Measurements from ENCODE around the gene ITGA2. TPM values are rescaled to one million over a fixed set of nuclear protein-coding genes. Genes with fewer than 3 reads are reported as not detected.

The ITGA2 gene
- total and polyA plus RNA-seq, 2 of the 8 experiments (the other 6 are each of a cell fraction or from before 2014, with no cell fraction given) = 1.4 to 7.7 TPM

DNA sequence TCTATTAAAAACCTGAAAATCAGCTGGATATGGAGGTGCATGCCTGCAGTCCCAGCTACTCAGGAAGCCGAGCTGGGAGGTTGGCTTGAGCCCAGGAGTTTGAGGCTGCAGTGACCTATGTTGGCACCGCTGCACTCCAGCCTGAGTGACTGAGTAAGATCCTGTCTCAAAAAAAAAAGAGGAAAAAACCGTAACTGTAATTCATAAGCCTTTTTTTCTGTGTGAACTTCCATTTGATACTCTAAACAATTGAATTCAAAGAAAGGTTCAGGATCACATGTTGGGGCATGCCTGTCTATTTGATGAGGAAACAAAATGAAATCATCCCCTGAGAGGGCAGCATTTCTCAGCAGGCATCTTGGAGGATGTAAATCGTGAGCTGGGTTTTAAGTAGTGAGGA is 38.8 kb downstream of the ITGA2 start:
- H3K27ac ChIP-seq (ENCODE audit: low read depth, low read length) = no peak overlapping the region
- no peak for FAIRE-seq
- TF ChIP-seq TAF1 (IDR thresholded peaks at IDR 0.05; ENCODE audit: low read depth, low read length) = no peak
- TF ChIP-seq CTCF (IDR thresholded peaks at IDR 0.05; ENCODE audit: control extremely low read depth in 1 of 3, insufficient read depth in 1 of 3, low read depth in 1 of 3, low read length in 3 of 3) = no peak
- TF ChIP-seq KDM1A (IDR thresholded peaks at IDR 0.05; ENCODE audit: borderline replicate concordance, low read length) = no peak
- no peak for TF ChIP-seq SIN3A (conservative IDR thresholded peaks at IDR 0.05 in 1 of 2, IDR thresholded peaks at IDR 0.05 in 1 of 2; ENCODE audit: low read depth in 1 of 2, low read length in 2 of 2)
- TF ChIP-seq SAP30 (IDR thresholded peaks at IDR 0.05; ENCODE audit: insufficient read depth, insufficient replicate concordance, low read length) = no peak
- no peak for TF ChIP-seq RNF2 (IDR thresholded peaks at IDR 0.05; ENCODE audit: borderline replicate concordance, low read depth, low read length, missing control alignments, poor library complexity, severe bottlenecking)
- TF ChIP-seq KDM4A (IDR thresholded peaks at IDR 0.05; ENCODE audit: low read depth, low read length, severe bottlenecking) = no peak
- no peak for TF ChIP-seq TEAD4 (IDR thresholded peaks at IDR 0.05; ENCODE audit: low read depth, low read length)
- no peak for TF ChIP-seq USF2 (IDR thresholded peaks at IDR 0.05; ENCODE audit: low read length)

More for the DNA sequence above, 38.8 kb downstream of the ITGA2 start:
- Histone ChIP-seq H4K91ac (replicated peaks; ENCODE audit: insufficient read length, low read length) (no peak overlapping the region), H3K23me2 (ENCODE audit: low read depth, low read length) (no peaks in the 10 kb centered on the region), H3K4me3 (ENCODE audit: extremely low read depth in 1 of 4, insufficient read depth in 2 of 4, low read depth in 3 of 4, low read length in 4 of 4) (no peak overlapping the region), H3K9ac (replicated peaks in 1 of 4; ENCODE audit: extremely low read depth in 1 of 4, low read depth in 3 of 4, low read length in 3 of 4) (no peak overlapping the region), H2AK5ac (ENCODE audit: low read depth, low read length) (no peak overlapping the region), H4K5ac (ENCODE audit: insufficient read length, low read depth, low read length) (no peak overlapping the region), H3K4me2 (ENCODE audit: insufficient read depth in 1 of 2, low read depth in 2 of 2, low read length in 2 of 2) (no peak overlapping the region), H3K4me1 (replicated peaks in 1 of 4; ENCODE audit: control insufficient read depth in 3 of 4, insufficient read depth in 4 of 4, low read length in 3 of 4) (no peaks in the 10 kb centered on the region), H4K20me1 (replicated peaks in 1 of 2; ENCODE audit: control insufficient read depth in 1 of 2, insufficient read depth in 2 of 2, low read length in 2 of 2) (no peaks in the 10 kb centered on the region), H2BK15ac (ENCODE audit: low read length) (no peak overlapping the region), H3K14ac (ENCODE audit: insufficient read length) (no peak overlapping the region), H2BK12ac (ENCODE audit: low read depth, low read length) (no peak overlapping the region), H3K4ac (replicated peaks; ENCODE audit: insufficient read length, low read depth, low read length) (no peak overlapping the region), H2BK5ac (ENCODE audit: low read depth, low read length) (no peak overlapping the region), H3K79me2 (ENCODE audit: control insufficient read depth in 1 of 2, insufficient read depth in 2 of 2, low read length in 2 of 2) (no peaks in the 10 kb centered on the region), H2BK20ac (ENCODE audit: low read length) (no peak overlapping the region), H3K23ac (ENCODE audit: insufficient read length) (no peak overlapping the region), H3K27me3 (replicated peaks in 1 of 4; ENCODE audit: control insufficient read depth in 3 of 4, extremely low read depth in 1 of 4, insufficient read depth in 3 of 4, low read length in 3 of 4) (no peaks in the 10 kb centered on the region), H3K79me1 (ENCODE audit: low read depth, low read length) (no peaks in the 10 kb centered on the region), H3K36me3 (ENCODE audit: control insufficient read depth in 2 of 4, insufficient read depth in 4 of 4, low read length in 3 of 4) (no peaks in the 10 kb centered on the region), H3K56ac (replicated peaks; ENCODE audit: insufficient read length, low read depth, low read length) (no peak overlapping the region), H4K8ac (ENCODE audit: extremely low read depth, insufficient read depth, low read length) (no peak overlapping the region), H2AFZ (ENCODE audit: low read length) (no peak overlapping the region), H3K9me3 (ENCODE audit: insufficient read depth in 2 of 2, low read depth in 1 of 2, low read length in 1 of 2) (no peaks in the 10 kb centered on the region), H3K18ac (ENCODE audit: extremely low read depth, low read length) (no peak overlapping the region), H2BK120ac (replicated peaks; ENCODE audit: low read depth, low read length) (no peak overlapping the region)
- ChIA-PET CTCF (ENCODE audit: partially characterized antibody) (interaction anchor here (0.6 to 3.7 kb wide), 6 partner anchors 8 to 236 kb away, joined by 3 to 15 read pairs (median 7); no protein-coding TSS in a partner anchor), POLR2A (ENCODE audit: partially characterized antibody) (no interaction called here)
- DNase-seq (ENCODE audit: low read depth in 1 of 2, low spot score in 2 of 2) = no peak
- 85% methylated on average over 4 of the region's 4 CpGs; no CpG with 5 or more reads in 1 of the 2 experiments for WGBS, 2 experiments (ENCODE audit: extremely low coverage in 1 of 2, insufficient coverage in 1 of 2, insufficient read length in 1 of 2, insufficient replicate concordance in 2 of 2, low coverage in 1 of 2, low lambda C conversion rate in 2 of 2, missing lambda C conversion rate in 1 of 2)

Measured in H1 (cell line).